Activated T-helper 17 cell treated with anti-CD3 and anti-CD28 coated beads, Interleukin-2, amount 50 U/mL, for 72 hours (primary cell): ENCODE results near the gene THEMIS. TPM values are rescaled to one million over a fixed set of nuclear protein-coding genes. Genes with fewer than 3 reads are reported as not detected.
A peak's percentile ranks its signal among the peaks of the same experiment; 100 is the strongest.

Source experiments
- ATAC-seq: fragments of 150-1000 bp; cut with Tn5 transposase; replicated peaks from 2 replicates; pipeline ENCODE4 v1.10.0; 2021; ENCODE audit warnings: mild to moderate bottlenecking, moderate library complexity
- H3K27ac Mint-ChIP-seq: one replicate; pipeline ENCODE4 v1.8.0; 2022; ENCODE audit warnings: mixed read lengths
- H3K27me3 Mint-ChIP-seq: one replicate; pipeline ENCODE4 v1.8.0; 2022; ENCODE audit warnings: mixed read lengths
- H3K36me3 Mint-ChIP-seq: one replicate; pipeline ENCODE4 v1.8.0; 2022; ENCODE audit warnings: low read depth, mild to moderate bottlenecking, mixed read lengths
- H3K4me1 Mint-ChIP-seq: one replicate; pipeline ENCODE4 v1.8.0; 2022; ENCODE audit warnings: mixed read lengths
- H3K4me3 Mint-ChIP-seq: one replicate; pipeline ENCODE4 v1.8.0; 2022; ENCODE audit warnings: mild to moderate bottlenecking, mixed read lengths
- H3K9me3 Mint-ChIP-seq: one replicate; pipeline ENCODE4 v1.8.0; 2022; ENCODE audit warnings: mixed read lengths
- total RNA-seq, 2 donors: library from RNA; stranded (reverse); gene quantifications; one replicate each; pipeline ENCODE4 v1.2.3, GENCODE V29; 2022

Gene THEMIS, protein sequence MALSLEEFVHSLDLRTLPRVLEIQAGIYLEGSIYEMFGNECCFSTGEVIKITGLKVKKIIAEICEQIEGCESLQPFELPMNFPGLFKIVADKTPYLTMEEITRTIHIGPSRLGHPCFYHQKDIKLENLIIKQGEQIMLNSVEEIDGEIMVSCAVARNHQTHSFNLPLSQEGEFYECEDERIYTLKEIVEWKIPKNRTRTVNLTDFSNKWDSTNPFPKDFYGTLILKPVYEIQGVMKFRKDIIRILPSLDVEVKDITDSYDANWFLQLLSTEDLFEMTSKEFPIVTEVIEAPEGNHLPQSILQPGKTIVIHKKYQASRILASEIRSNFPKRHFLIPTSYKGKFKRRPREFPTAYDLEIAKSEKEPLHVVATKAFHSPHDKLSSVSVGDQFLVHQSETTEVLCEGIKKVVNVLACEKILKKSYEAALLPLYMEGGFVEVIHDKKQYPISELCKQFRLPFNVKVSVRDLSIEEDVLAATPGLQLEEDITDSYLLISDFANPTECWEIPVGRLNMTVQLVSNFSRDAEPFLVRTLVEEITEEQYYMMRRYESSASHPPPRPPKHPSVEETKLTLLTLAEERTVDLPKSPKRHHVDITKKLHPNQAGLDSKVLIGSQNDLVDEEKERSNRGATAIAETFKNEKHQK
- 10 to 100 TPM; 64.9 to 72.9 TPM for total RNA-seq

DNA sequence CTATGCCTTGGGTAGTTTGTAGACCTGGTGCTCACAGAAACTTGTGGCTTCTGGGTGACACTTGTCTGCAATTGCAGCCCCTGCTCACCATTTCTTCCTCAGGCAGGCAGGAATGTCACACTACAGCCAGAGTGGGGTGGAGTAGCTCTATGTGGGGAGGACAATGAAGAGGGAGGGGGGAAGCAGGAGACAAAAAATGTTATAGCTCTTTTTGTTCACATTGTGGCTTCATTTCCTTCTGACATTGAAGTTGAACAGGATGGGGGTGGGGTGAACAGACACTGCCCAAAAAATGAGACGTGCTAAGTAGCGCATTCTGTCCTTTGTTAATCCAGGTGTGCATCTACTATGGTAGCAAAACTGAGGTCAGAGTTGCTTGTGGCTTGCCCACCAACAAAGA, at the start of gene THEMIS:
Gene THEMIS (minus strand): TSS at position 124 of the 400 bp plus-strand sequence. CDS start 126 bp downstream, outside the sequence.
- Mint-ChIP-seq H3K9me3 (no peaks in the 10 kb centered on the region), H3K36me3 (peaks cover 39% of the 10 kb centered on the region), H3K27ac (peak within 1 kb of the TSS; percentile 94), H3K27me3 (no peaks in the 10 kb centered on the region), H3K4me3 (peak within 1 kb of the TSS; percentile 96), H3K4me1 (peaks cover 28% of the 10 kb centered on the region)
- peak; percentile 68 for ATAC-seq

DNA sequence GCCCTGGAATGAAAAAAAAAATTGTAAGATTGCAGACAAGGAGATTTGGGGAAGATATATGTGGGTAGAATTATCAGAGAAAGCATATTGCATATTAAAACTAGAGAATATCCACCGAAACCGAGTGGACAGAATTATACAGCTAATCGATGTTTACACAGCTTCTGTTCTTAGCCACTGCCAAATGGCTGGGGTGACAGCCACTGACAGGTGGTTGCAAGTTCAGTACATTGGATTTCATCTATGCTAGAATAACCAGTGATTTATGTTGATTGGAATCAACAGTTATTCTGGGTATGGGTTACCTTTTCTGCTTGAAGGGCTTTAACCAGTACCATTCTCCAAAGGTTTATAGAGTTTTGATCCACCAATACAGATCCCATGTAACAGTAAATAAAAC, 48.4 kb upstream of the THEMIS start:
- Mint-ChIP-seq H3K4me1 (peaks cover 31% of the 10 kb centered on the region), H3K27ac (no peak overlapping the region), H3K9me3 (peaks cover 8% of the 10 kb centered on the region), H3K4me3 (no peak overlapping the region), H3K27me3 (no peaks in the 10 kb centered on the region), H3K36me3 (no peaks in the 10 kb centered on the region)
- ATAC-seq = no peak

DNA sequence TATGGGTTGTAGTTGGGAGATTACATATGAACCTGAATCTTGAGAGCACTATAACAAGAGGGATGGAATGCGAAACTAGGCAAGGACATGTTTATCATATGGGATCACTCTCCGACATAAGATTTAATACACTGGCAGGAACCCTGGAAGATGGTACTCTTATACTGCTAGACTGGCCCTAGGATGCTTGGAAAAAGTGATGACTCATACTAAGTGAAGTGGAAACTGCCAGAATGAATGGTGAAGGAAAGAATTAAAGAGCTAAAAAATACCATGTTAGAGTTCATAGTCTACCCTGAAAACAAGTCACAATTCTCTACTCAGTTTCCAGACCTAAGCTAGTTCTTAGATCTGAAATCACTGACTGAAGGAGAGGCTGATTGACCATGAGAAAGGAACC, 45.5 kb upstream of the THEMIS start:
- Mint-ChIP-seq H3K4me1 (peaks cover 23% of the 10 kb centered on the region), H3K9me3 (peaks cover 5% of the 10 kb centered on the region), H3K27ac (no peak overlapping the region), H3K4me3 (no peak overlapping the region), H3K36me3 (no peaks in the 10 kb centered on the region), H3K27me3 (no peaks in the 10 kb centered on the region)
- ATAC-seq = no peak

DNA sequence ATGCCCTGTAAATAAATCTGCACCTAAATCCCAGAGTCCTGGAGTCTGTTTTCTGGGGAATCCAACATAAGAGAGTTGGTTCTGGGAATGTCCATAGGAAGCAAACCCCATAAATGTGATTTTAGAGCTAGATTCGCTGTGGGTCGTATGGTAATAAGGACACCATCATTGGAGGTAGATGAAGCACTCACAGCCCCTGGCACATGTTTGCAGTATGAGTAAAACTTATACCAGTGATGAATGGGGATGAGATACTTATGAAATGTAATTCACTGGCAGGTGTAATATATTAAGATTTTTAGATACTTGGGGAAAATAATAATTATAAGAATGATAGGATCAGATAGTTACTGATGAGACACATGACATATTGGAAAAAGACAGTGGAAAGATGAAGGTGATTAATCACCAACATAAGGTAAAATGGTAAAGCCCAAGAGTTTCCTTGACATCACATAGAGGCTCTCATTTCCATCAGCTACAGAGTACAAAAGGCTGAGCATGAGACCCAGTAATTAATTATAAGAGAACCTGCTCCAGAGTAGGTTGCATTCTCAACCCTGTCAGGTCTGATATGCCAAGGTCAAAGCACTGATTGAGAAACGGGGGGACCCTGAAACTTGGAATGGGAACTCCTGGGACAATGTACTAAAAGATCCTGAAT, 44.7 kb upstream of the THEMIS start:
- Mint-ChIP-seq H3K27ac (no peak overlapping the region), H3K4me1 (peaks cover 15% of the 10 kb centered on the region), H3K36me3 (no peaks in the 10 kb centered on the region), H3K9me3 (peaks cover 5% of the 10 kb centered on the region), H3K27me3 (no peaks in the 10 kb centered on the region), H3K4me3 (no peak overlapping the region)
- no peak for ATAC-seq

DNA sequence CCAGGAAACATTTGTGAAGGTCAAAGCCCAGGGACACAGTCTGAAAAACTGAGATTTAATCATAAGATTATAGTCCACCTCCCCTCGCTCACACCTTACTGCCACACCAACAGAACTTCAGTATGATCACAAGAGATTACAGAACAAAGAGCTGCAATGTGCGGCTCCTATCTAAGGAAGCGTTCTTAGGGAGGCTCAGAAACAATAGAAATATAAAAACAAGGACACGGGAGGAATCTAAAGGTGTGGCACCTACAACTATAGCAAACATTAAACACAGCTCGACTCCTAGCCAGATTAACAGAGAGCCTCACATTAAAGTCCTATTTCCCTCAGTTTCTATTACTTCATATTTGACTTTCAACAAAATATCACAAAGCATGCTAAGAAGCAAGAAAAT, 40.4 kb upstream of the THEMIS start:
- no peak overlapping the region for H3K27ac Mint-ChIP-seq
- no peak for ATAC-seq
- H3K27me3 Mint-ChIP-seq = no peaks in the 10 kb centered on the region
- H3K4me3 Mint-ChIP-seq = no peak overlapping the region
- H3K4me1 Mint-ChIP-seq = peaks cover 27% of the 10 kb centered on the region
- H3K9me3 Mint-ChIP-seq = peaks cover 3% of the 10 kb centered on the region
- H3K36me3 Mint-ChIP-seq = peaks cover 7% of the 10 kb centered on the region

DNA sequence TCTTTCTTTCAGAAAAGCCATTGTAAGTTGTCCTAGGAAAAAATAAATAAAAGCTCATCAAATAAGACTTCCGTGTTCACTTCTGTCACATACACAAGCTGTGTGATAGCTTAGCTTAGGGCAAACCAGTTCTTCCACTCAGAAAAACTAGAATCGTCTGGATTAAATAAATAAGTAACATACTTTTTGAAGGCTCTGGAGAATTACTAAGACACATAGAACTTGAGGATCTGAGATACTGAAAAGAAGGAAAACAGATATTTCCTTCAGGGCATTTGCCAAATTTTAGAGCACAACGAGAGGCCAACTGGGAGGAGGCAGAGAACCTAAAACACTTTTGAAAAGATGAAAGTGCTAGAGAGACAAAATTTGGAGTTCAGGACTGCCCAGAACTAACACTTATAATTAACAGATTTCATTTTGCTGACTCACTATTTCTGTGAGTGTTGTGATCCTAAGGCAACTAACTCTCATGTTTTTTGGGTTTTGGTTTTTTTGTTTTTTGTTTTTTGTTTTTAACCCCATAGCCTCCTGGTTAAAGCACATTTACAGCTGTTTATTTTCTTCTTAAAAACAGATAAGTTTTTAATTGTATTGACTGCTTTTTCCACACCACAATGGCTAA, 38.7 kb upstream of the THEMIS start:
- Mint-ChIP-seq H3K4me3 (peak overlapping the region; percentile 54), H3K36me3 (peaks cover 7% of the 10 kb centered on the region), H3K4me1 (peaks cover 30% of the 10 kb centered on the region), H3K27ac (peak overlapping the region; percentile 97), H3K27me3 (no peaks in the 10 kb centered on the region), H3K9me3 (no peaks in the 10 kb centered on the region)
- ATAC-seq = no peak

DNA sequence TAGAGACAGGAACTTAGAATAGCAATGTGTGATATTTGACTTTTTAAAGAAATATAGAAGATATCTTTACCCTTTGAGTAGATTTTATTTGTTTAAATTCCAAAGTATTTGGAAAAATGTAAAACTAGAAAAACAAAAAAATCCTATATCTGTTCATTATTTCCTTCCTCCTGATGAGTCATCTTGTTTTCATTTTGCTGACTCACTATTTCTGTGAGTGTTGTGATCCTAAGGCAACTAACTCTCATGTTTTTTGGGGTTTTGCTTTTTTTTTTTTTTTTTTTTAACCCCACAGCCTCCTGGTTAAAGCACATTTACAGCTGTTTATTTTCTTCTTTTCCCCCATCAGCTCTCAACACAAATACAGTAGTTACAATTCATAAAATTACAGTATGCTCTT, 37.8 kb upstream of the THEMIS start:
- Mint-ChIP-seq H3K36me3 (peaks cover 7% of the 10 kb centered on the region), H3K4me3 (peak overlapping the region; percentile 54), H3K27me3 (no peaks in the 10 kb centered on the region), H3K27ac (peak overlapping the region; percentile 97), H3K4me1 (peaks cover 37% of the 10 kb centered on the region), H3K9me3 (no peaks in the 10 kb centered on the region)
- ATAC-seq = peak; percentile 30

DNA sequence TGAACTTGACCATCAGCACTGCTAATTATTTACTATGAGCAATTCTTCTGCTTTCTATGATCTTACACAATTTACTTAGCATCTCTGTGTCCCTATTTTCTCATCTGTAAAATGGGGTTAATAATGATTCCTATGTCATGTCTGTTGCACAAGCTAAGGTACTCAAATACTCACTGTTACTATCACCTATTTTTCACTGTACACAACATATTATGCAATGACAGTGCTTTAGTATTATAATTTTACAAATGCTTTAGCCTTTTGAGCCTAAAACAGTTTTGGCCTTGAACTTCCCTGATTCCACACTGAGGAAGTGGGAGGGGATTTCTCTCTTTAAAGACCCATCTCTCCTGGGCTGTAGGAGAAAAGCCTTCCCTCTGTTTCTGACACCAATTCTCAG, 36.9 kb upstream of the THEMIS start:
- Mint-ChIP-seq H3K4me1 (peaks cover 46% of the 10 kb centered on the region), H3K36me3 (peaks cover 7% of the 10 kb centered on the region), H3K27ac (peak overlapping the region; percentile 97), H3K4me3 (peak overlapping the region; percentile 54), H3K9me3 (peaks cover 6% of the 10 kb centered on the region), H3K27me3 (no peaks in the 10 kb centered on the region)
- ATAC-seq = no peak

DNA sequence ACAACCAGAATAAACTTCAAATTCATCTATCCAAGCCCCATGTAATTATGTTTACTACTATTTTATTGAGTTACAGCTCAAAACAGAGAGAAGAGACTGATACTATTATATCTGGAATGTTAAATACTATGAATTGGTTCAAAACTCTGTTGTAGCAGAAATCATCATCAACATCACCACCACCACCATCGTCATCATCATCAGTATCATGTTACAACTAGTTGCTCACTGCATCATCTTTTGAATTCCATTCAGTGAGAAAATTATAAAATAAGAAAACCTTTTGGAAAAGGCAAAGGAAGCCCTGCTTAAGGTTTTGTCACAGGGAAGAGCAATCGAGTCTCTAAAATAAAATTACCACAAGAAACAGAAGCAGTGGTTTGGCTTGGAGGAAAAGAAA, 36.2 kb upstream of the THEMIS start:
- ATAC-seq = no peak
- H3K27ac Mint-ChIP-seq = peak overlapping the region; percentile 69
- peaks cover 7% of the 10 kb centered on the region for H3K36me3 Mint-ChIP-seq
- H3K4me3 Mint-ChIP-seq = peak overlapping the region; percentile 31
- H3K9me3 Mint-ChIP-seq = peaks cover 9% of the 10 kb centered on the region
- peaks cover 48% of the 10 kb centered on the region for H3K4me1 Mint-ChIP-seq
- no peaks in the 10 kb centered on the region for H3K27me3 Mint-ChIP-seq

DNA sequence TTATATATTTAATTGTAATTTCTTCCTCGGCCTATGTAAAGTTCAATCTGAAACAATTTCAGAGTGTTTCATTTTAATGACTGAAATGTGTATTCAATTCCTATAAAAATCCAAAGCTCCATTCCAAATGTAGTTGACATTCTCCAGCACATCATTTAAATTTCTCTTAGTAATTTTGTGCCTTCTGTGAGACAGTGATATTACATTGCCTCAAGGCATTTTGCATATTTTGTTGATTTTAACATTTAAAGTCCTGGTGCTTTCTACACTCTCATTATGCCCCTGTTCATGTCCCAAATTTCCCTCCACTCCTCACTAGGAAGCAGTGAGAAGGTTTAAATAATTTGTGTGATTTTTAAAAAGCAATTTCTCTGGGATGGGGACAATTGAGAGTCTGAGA, 34.1 kb upstream of the THEMIS start:
- Mint-ChIP-seq H3K36me3 (peaks cover 7% of the 10 kb centered on the region), H3K9me3 (peaks cover 9% of the 10 kb centered on the region), H3K27ac (peak overlapping the region; percentile 83), H3K4me3 (peak overlapping the region; percentile 80), H3K4me1 (peaks cover 48% of the 10 kb centered on the region), H3K27me3 (no peaks in the 10 kb centered on the region)
- ATAC-seq = no peak

DNA sequence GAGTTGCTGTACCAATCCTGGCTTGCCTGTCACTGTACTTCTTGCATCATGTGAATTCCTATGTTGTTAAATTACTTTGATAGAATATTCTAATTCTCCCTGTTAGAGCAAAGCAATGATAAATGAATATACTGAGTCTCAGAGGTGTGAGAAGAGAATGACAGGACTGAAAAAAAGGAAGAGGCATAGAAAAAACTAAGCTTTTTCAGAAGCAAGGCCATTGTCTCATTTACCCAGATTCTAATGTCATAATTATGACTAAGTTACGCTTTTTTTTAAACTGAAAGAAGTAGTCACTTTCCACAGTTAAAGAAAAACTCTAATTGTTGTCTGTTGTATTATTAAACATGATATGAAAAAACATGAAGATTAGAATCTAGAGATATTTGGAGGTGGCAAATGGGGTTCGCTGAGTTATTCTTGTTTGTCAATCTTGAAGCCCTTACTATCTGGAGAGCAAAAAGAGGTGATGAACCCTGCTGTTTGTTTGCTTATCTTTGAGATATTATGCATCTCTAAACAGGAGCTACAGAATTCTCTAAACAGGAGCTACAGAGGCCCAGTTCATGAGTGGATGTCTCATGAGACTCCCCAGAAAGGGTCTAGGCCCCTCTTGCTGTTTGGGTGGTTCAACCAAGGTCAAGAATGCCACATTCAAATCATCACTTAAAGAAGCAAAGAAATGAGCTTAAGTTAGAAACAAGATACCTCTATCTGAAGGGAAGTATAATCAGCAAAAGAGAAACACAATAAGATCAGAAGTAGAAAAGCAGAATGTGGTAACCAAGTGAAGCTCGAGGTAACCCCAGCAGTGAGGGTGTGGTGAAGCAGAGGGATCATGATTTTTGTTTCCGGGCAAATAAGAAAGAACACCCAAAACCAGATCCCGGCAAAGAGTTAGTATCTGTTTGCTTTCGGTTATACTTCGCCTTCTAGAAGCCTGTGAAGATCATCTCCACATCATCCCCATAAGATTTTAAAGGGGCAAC, 33.3 kb upstream of the THEMIS start:
- peaks cover 43% of the 10 kb centered on the region for H3K4me1 Mint-ChIP-seq
- H3K36me3 Mint-ChIP-seq = peaks cover 7% of the 10 kb centered on the region
- H3K9me3 Mint-ChIP-seq = peaks cover 9% of the 10 kb centered on the region
- peak overlapping the region; percentile 83 for H3K27ac Mint-ChIP-seq
- H3K4me3 Mint-ChIP-seq = peak overlapping the region; percentile 80
- peak; percentile 88 for ATAC-seq
- no peaks in the 10 kb centered on the region for H3K27me3 Mint-ChIP-seq

DNA sequence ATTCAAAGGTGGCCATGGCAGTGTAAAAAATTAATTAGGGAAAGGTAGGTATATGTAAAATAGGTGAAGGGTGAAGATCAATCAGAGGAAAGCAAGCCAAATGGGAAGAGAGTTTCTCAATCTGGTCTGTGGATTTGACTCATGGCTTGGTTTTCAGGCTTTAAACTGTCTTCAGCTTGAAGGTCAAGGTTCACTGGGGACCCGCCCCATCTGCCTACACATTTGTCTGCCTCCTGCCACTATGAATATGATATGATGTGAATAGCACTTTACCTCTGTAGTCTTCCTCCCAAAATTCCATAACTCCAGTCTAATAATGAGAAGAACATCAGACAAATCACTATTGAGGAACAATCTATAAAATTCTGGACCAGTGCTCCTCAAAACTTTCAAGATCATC, 32.3 kb upstream of the THEMIS start:
- H3K9me3 Mint-ChIP-seq = peaks cover 15% of the 10 kb centered on the region
- no peak for ATAC-seq
- peak overlapping the region; percentile 83 for H3K27ac Mint-ChIP-seq
- no peaks in the 10 kb centered on the region for H3K36me3 Mint-ChIP-seq
- no peaks in the 10 kb centered on the region for H3K27me3 Mint-ChIP-seq
- peak overlapping the region; percentile 80 for H3K4me3 Mint-ChIP-seq
- H3K4me1 Mint-ChIP-seq = peaks cover 37% of the 10 kb centered on the region

DNA sequence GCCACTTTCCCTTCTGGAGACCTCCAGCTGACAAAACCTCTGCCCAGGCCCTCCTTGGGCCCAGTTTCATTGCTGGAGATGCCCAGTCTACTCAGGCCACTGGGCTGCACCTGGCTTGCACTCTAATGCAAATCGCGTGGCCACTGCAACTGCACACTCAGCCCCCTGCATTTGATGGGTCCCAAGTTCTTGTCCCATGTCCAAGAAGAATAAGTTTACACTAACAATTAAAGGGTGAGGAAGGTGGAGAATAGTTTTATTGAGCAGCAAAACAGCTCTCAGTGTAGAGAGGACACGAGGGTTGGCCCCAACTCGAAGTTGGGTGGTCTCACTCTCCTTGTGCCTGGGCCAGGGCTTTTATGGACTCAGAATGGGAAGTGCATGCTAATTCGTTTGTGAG, 31.9 kb upstream of the THEMIS start:
- no peak for ATAC-seq
- peaks cover 15% of the 10 kb centered on the region for H3K9me3 Mint-ChIP-seq
- H3K27ac Mint-ChIP-seq = peak overlapping the region; percentile 83
- peaks cover 34% of the 10 kb centered on the region for H3K4me1 Mint-ChIP-seq
- H3K4me3 Mint-ChIP-seq = peak overlapping the region; percentile 80
- H3K36me3 Mint-ChIP-seq = no peaks in the 10 kb centered on the region
- no peaks in the 10 kb centered on the region for H3K27me3 Mint-ChIP-seq
